HG02759 (cell line): ENCODE data around the gene TMEM178A.
"Not testable (repeated sequence)": the region's sequence is repeated elsewhere in the genome, so short reads cannot be mapped to it uniquely, and the experiment has no call there.

ENCODE experiments used
- ATAC-seq: cut with Tn5 transposase; IDR thresholded peaks from one replicate; pipeline ENCODE4 v1.9.1; 2021; ENCODE audit warnings: mild to moderate bottlenecking, moderate library complexity; ENCODE audit not compliant: unreplicated experiment

Gene TMEM178A

DNA sequence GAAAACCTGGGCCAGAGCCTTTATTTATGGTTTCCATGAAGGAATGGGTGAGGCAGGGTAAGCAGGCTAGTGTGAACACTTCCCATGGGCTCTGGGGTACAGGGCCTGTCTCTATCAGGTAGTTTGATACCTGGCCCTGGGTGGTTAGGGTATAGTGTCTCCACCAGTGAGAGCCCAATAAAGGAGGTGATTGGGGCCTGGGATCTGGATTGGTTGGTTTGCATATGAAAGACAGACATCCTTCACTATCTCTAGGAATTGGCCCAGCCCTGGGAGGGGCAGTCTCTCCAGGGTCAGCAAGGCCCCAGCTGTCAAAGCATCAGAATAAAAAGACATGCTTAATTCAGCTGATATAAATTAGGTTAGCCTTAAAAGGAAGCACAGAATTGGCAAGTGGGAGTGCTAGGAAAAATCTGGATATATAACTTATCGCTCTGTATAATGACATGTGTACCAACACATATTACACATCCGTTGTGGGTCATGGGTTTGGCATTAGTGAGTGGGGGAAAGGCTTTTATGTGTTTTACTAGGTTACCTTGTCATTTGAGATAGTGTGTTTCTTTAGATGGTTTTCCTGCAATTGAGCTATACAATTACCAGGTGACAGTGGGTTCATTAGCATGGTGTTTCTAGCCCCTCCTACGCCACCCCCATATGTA, 18.5 kb upstream of the TMEM178A start:
- no peak for ATAC-seq

DNA sequence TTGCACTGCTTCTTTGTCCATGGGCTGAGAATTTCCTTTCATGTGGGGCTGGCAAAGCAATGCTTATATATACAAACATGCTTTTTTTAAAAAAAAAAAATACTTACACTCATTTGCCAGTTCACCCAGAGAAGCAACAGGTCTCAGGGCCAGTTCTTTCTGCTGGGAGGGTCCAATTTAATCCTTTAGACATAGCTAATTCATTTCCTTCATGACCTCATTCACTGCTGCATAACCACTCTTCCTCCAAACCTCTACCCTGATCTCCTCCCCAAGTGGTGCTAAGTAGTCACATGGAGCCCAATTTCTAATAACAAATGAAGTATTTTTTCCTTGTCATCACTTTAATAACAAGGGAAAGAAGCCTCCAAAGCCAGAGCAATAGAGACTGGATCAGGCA, 17.1 kb upstream of the TMEM178A start:
- no peak for ATAC-seq

DNA sequence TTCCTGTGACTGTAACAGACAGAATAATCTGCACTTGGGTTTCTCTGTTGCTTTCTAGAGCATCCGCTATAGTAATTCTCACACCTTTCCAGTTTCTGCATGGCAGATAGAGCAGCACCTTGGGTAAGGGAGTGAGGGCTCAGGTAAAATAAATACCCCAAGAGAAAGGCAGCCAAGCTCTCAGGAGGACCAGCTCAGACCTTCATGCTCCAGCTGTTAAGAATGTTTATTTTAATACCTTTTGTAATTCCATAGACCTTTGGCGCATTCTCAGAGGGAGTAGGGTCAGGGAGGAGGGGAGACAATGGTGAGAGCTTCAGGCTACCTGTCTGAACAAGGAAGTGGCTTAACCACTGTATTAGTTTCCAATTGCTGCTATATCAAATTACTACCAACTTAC, 16.2 kb upstream of the TMEM178A start:
- ATAC-seq, result no peak

DNA sequence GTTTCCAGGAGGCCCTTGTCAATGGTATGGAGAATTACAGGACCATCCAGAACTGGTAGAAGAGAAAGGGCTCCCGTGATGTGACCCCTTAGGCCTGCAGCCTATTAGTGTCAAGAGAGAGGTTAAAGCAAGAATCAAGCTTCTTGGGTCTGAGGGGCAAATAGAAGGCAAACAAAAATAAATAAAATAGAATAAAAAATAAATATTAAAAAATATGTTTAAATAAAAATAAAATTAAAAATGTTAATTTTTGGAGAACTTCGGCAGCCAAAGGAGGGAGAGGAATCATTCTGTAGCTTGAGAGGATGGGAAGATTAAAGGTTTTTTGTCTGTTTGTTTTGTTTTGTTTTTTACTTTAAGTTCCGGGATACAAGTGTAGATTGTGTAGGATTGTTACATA, 15.2 kb upstream of the TMEM178A start:
- no peak for ATAC-seq

DNA sequence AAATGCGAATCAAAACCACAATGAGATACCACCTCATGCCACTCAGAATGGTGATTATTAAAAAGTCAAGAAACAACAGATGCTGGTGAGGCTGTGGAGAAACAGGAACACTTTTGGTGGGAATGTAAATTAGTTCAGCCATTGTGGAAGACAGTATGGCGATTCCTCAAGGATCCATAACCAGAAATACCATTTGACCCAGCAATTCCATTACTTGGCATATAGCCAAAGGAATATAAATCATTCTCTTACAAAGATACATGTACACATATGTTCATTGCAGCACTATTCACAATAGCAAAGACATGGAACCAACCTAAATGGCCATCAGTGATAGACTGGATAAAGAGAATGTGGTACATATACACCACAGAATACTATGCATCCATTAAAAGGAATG, 9.5 kb upstream of the TMEM178A start:
- not testable (repeated sequence) for ATAC-seq

DNA sequence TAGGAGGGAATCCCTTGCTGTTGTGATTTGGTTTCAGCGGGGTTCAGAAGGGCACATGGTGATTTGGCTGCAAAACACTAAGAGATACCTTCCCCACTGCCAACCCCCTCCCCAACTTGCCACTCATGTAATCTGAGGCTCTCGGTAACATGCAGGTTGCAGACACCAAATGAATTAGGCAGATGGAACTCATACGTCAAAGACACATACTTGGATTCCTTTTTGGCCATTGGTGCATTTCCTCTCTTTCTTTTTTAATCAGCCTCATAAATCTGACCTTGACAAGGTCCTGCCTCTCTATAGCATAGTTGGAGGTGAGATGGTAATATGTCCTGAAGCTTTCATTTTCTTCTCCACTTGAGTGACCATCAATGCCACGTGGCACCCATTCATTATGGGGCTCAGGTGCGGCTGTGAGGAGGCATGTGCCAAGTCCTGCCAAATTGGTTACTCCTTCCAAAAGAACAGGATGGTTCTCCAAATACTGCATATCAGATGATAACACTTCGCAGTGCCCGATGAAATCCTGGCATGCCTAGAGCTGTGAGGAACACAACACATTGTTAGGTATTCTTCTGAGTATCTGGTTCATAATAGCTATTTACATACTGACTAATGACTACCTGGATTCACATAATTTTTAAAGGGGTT, 8.3 kb upstream of the TMEM178A start:
- no peak for ATAC-seq

DNA sequence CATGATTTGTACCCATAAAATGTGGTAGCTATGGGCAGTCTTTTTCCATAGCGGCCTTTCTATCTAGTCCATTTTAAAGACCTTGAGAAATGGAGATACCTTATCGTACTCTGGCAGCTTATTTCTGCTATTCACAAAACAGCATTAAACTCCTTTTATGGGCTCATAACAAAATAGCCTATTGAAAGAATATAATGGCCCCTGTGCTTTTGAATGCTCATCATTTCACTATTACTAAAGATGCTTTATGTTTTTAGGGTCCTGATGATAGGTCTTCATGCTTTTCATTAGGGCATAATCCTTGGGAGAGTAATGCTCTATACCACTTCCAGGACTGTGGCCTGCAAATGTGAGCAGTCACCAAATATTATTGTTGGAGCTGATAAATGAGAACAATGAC, 7.3 kb upstream of the TMEM178A start:
- no peak for ATAC-seq

DNA sequence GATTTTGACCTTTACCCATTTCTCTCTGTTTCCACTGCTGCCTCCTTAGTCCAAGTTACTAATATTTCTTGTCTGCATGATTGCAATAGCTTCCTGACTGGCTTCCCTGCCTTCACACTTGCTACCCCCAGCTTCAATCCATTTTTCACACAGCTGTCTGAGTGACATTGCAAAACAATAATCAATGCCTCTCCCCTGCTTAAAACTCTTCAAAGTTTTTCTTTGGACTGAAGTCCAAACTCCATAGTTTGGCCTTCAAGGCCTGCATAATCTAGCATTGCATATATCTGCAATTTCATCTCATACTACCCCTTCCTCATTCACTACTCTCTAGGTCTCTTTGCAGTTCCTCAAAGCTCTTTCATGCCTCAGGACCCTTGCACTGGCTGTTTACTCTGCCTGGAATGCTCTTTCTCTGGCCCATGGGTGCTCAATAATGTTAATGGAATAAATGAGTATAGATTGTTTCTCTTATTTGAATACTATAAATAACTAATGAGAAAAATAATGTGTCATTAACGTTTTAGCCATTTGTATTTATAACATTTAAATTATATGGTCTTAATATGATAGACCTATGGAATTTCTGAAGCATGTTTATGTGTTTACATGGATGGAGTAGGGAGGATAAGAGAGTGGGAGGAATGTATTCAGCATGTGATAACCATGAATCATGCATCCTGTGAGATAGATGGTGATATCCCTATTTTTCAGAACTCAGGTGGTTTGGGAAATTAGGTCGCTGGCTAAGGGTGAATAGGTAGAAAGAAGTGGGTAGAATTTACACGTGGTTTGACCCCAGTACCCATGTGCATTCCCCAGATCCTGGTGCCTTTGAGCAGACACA, 5.7 kb upstream of the TMEM178A start:
- no peak for ATAC-seq

DNA sequence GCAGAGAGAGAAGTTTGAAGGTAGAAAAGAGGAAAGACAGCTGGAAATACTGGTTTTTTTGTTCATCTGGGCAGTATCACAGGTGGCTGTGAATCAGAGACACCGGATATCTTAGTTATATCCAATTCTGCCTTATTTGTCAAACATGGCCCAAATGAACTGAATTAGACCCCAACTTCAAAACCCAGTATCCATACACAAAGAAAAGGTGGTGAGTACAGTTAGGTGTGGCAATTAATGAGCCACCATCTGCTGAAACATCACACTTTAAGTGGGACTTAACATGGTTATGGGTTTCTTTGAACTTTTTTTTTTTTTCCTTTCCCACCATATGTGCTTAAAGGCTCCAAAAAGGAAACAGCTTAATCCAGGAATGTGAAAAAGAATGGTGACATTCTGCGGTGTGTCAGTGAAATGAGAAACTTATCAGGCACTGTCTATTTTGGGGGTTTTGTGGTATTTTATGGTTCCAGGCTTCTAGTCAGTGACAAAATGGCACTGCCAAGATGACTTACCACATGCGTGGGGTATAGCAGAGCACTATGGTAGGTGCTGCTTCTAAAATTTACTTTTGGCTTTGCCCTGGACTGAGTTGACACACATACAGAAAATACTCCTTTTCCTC, 5.0 kb upstream of the TMEM178A start:
- no peak for ATAC-seq

DNA sequence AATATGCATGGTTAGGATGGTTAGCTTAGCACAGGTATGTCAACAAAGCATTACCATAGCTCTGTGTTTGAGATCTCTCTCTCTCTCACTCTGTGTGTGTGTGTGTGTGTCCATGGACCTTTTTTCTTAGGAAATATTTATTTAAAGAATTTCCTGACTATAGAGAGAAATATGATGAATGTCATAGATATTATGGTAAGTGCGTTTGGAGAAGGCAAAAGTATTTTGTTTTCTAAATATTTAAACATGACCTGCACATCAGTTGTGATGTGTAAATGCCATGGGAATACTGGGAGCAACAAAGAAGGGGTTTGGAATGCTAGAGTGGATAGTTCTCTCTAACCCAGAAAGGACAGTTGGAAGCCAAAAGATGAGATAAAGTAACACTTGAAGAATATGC, 3.9 kb upstream of the TMEM178A start:
- no peak for ATAC-seq

DNA sequence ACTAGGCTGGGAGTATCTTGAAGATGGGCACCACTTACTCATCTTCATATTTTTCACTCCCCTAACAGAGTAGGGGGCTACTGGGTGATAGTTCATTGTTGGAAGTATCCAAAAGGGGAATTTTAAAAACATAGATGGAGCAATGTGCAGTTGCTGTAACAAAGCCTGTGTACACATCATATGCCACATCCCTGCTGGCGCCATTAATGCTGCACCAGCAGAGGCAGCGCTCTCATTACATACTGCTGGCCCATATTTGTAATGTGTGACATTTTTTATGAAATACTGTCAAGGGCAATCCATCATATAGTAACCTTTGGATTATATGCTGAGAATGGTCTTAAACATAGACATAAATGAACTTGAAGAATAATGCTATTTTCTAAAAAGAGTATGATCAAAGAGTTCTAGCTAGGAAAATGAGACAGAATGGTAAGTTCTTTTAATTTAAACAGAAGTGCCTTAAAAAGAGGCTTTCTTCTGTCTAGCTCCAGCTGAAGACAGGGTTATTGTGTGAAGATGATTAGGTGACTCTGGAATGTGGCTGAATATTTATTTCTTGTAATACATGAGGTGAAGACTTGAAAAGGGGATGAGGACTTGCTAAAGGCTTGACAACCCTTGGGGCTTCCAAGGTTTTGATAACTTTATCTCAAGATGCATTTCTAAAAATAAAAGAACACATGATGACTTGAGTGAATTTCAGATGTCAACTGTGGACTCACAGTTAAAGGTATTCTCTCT, 2.4 kb upstream of the TMEM178A start:
- ATAC-seq, result no peak

DNA sequence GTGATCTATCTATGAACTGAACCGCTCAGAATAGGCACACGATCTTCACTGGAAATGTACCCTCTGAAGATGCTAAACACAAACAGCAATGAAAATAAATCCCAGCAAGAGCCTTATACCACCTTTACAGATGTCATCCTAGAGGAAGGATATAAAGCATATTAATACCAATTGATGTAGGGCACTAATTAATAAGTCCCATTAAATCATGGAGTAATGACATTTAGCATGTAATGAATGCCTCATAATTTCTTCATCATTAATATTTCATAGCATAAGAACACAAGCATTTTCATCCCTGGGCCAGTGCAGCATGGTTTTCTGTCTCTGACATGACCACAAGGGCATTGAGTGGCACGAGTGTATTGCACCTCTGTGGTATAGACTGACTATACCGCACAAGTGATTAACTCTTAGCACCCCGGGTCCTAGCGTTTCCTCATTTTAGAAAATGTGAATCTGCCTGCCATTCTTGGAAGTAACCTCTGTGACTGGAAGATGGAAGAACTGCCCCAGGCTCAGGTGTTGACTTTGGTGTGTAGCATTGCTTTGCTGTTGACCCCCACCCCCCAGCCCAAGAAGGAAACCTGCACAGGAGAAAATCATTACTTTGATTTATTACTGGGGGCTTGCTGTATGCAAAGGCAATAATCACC, 1.4 kb upstream of the TMEM178A start:
- ATAC-seq, result no peak

DNA sequence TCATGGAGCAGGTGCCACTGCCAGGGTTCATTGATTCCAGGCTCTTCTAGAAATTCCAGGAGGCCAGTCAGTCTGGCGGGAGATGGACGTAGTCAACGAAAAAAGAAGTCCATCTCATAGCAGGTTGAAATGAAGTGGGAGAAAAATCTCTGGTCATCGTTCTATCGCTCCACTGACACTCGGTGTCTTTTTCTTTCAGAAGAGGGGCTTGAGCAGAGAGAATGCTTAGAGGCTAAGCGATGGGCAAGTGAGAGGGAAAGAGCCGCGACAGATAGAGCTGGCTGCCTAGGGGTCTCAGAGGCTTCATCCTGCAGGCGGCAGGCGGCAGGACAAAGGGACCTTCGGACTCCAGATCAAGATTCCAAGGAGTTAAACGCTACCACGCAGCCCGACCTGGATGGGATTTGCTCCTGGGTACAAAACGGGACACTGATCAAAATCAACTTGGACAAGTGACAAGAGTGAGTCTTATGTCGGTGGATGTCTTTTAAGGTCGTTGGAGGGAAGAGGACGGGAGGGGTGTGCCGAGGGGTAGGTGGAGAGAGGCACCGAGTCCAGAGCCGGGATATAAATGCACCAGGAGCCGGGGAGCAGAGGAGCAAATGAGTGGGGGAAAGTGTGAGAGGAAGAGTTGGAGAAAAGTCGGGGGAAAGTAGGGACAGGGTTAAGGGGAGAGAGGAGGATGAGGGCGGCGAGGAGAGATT, 677 bp upstream of the TMEM178A start:
- ATAC-seq, result no peak

DNA sequence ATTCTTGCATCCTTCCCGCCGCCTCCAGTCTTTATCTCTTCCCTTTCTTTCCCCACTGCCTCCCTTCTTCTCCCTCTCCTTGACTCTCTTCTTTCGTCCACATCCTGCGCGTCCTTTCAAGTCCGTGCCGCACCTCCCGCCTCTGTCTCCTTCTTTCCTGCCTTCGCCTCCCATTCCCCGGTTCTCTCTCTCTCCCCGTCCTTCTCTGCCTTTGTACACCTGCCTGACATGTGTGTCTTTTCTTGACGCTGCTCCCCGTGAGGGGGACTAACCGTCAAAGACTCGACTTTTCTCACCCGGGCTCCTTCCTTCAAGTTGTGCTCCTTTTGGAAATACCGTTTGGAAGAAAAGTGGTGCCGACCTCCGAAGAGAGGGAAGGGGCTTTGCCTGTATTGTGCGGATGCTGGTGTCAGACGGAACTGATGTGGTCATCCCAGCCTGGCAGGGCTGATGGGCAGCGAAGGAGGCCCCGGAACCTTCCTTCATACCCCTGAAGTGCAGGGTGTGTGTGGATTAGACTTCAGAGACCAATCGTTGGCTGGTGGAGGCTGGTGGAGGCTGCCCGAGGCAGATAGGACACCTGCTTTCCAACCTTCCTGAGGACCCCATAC, 879 bp downstream of the TMEM178A start:
- no peak for ATAC-seq

DNA sequence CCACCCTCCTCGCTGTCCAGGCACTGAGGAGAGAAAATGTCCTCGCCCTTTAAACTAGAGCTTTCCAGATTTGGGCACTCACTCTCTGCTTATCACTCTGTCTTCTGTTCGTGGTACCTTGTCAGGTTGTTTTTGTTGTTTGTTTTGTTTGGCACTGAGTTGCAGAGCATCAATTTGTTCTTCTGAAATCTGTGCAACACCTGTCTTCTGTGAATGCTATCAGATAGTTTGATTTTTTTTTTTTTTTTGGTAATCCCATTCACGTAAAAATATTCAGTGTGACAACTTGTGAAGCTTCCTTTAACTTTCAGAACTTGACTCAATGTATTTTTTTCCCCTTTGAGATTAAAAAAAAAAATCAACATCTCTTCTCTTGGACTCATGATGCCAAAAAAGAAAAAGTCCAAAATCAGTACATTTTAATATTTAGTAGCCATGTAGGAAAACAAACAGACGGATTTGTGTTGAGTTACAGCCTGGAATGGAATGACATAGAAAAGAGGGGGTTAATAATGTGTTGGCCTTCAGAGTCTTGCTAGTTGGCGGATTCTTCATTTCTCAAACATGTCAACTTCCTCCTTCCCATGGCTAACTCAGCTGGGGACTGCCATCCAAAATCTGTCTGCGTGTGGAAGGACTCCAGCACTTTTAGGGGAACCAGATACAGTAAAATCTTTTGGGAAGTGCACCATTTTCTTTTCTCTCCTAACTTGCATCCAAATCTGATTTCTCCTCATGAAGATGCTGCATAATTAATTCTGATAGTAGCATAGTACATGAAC, 1.6 kb downstream of the TMEM178A start:
- no peak for ATAC-seq

DNA sequence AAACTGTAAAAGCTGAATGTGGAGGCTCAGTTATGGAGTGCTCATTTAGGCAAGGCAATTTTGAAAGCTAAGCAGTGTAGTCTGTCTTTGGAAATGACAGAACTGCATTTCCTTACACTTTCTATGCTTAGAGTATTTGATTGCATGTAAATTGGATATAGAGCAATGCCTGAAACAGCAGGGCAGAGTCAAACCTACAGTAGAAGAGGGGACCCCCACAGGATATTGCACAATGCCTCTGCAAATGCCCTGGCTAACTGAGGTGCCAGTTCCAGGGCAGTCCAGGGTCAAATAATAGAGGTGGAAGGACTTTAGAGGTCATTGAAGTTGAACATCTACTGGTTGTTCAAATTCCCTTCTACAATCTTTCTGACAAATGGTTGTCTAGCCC, 2.2 kb downstream of the TMEM178A start:
- ATAC-seq, result no peak

DNA sequence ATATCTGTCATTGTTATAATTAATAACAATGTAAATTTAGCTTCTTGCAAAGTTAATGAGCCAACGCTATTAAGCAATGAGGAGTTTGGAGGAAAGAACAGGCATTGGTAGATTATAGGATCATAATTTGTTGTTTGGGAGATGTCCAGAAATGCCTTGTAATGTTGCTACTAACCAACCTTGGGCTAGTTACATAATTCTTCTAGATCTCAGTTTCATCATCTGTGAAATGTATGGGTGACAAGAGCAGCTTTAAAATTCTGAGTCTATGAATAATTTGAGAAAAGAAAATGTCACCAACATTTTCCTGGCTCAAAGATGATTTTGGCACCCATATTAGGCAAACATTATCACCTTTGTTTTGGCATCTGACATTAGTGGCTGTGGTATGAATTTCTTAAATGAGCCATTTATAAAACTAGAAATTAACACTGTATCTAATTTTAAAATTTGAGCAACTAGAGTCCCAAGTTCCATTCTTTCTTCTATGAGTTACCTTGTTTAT, 2.9 kb downstream of the TMEM178A start:
- no peak for ATAC-seq

DNA sequence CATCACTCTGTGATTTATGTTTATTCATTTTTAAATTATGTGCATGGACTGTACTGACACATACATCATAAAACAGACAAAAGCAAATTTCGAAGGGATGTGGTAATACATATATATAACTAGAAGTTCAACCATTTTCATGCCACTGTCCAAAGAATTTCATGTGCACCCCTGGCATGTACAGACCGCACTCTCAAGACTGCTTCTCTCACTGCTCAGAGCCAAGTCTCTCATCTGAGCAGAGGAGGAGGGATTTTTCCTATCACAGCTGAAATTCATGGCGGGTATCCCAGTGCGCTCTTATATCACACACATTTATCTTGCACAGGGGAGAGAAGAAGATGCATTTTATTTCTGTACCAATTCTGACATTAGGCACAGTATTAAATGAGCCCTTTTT, 5.9 kb downstream of the TMEM178A start:
- no peak for ATAC-seq
